ENCODE data around the gene SERPINH1.

Gene SERPINH1

GRCh38 chr11:75527938-75528735 is 33.9 kb upstream of the SERPINH1 start:
- TF ChIP-seq CTCF (IDR thresholded peaks at IDR 0.05; ENCODE audit: low read length) (no peak), EZH2 (optimal IDR thresholded peaks at IDR 0.05; ENCODE audit: low read depth, low read length) (no peak), EZH2phosphoT487 (IDR thresholded peaks at IDR 0.05; ENCODE audit: low read length) (no peak)
- no peaks in the 10 kb centered on the region for H4K20me1 ChIP-seq (ENCODE audit: insufficient read depth, low read length)

GRCh38 chr11:75530577-75530976 is 31.5 kb upstream of the SERPINH1 start:
- no peak overlapping the region for H2AFZ ChIP-seq (ENCODE audit: low read length)
- H3K27ac ChIP-seq (ENCODE audit: low read length), result no peak overlapping the region
- H3K4me2 ChIP-seq (ENCODE audit: low read depth, low read length), result no peak overlapping the region
- H3K9me3 ChIP-seq (replicated peaks; ENCODE audit: insufficient read depth, low read length), result no peaks in the 10 kb centered on the region
- no peaks in the 10 kb centered on the region for H4K20me1 ChIP-seq (ENCODE audit: insufficient read depth, low read length)
- H3F3A ChIP-seq (ENCODE audit: insufficient read depth, low read length), result no peaks in the 10 kb centered on the region
- H3K36me3 ChIP-seq (replicated peaks; ENCODE audit: insufficient read depth, low read length), result no peaks in the 10 kb centered on the region
- H3K79me2 ChIP-seq (ENCODE audit: low read length), result no peaks in the 10 kb centered on the region
- DNase-seq, result no peak
- no peaks in the 10 kb centered on the region for H3K4me1 ChIP-seq (ENCODE audit: low read length)
- H3K9ac ChIP-seq (ENCODE audit: low read length), result no peak overlapping the region
- TF ChIP-seq CTCF (IDR thresholded peaks at IDR 0.05; ENCODE audit: low read length) (no peak), EZH2 (optimal IDR thresholded peaks at IDR 0.05; ENCODE audit: low read depth, low read length) (no peak), EZH2phosphoT487 (IDR thresholded peaks at IDR 0.05; ENCODE audit: low read length) (no peak)
- H3K9me2 ChIP-seq (replicated peaks; ENCODE audit: insufficient read depth, low read length), result no peaks in the 10 kb centered on the region
- H3K4me3 ChIP-seq (ENCODE audit: low read length), result no peak overlapping the region
- H3K27me3 ChIP-seq (replicated peaks; ENCODE audit: insufficient read depth, low read length), result peaks cover 49% of the 10 kb centered on the region

More at GRCh38 chr11:75527938-75528735, 33.9 kb upstream of the SERPINH1 start:
- Histone ChIP-seq H3K4me1 (ENCODE audit: low read length) (no peaks in the 10 kb centered on the region), H3K27me3 (replicated peaks; ENCODE audit: insufficient read depth, low read length) (peaks cover 71% of the 10 kb centered on the region), H3K36me3 (replicated peaks; ENCODE audit: insufficient read depth, low read length) (no peaks in the 10 kb centered on the region), H3K9ac (ENCODE audit: low read length) (no peak overlapping the region), H3K79me2 (ENCODE audit: low read length) (no peaks in the 10 kb centered on the region), H2AFZ (ENCODE audit: low read length) (no peak overlapping the region), H3K9me2 (replicated peaks; ENCODE audit: insufficient read depth, low read length) (no peaks in the 10 kb centered on the region), H3K4me3 (ENCODE audit: low read length) (no peak overlapping the region), H3K4me2 (ENCODE audit: low read depth, low read length) (no peak overlapping the region), H3K27ac (ENCODE audit: low read length) (no peak overlapping the region), H3K9me3 (replicated peaks; ENCODE audit: insufficient read depth, low read length) (no peaks in the 10 kb centered on the region), H3F3A (ENCODE audit: insufficient read depth, low read length) (no peaks in the 10 kb centered on the region)
- no peak for DNase-seq

GRCh38 chr11:75531325-75531724 is 30.7 kb upstream of the SERPINH1 start:
- TF ChIP-seq EZH2phosphoT487 (IDR thresholded peaks at IDR 0.05; ENCODE audit: low read length) (no peak), EZH2 (optimal IDR thresholded peaks at IDR 0.05; ENCODE audit: low read depth, low read length) (no peak), CTCF (IDR thresholded peaks at IDR 0.05; ENCODE audit: low read length) (no peak)

More at GRCh38 chr11:75531325-75531724, 30.7 kb upstream of the SERPINH1 start:
- Histone ChIP-seq H3K27ac (ENCODE audit: low read length) (no peak overlapping the region), H3K9me3 (replicated peaks; ENCODE audit: insufficient read depth, low read length) (no peaks in the 10 kb centered on the region), H3K36me3 (replicated peaks; ENCODE audit: insufficient read depth, low read length) (no peaks in the 10 kb centered on the region), H3K4me1 (ENCODE audit: low read length) (no peaks in the 10 kb centered on the region), H3K27me3 (replicated peaks; ENCODE audit: insufficient read depth, low read length) (peaks cover 45% of the 10 kb centered on the region), H3K4me2 (ENCODE audit: low read depth, low read length) (no peak overlapping the region), H4K20me1 (ENCODE audit: insufficient read depth, low read length) (no peaks in the 10 kb centered on the region), H3K9me2 (replicated peaks; ENCODE audit: insufficient read depth, low read length) (no peaks in the 10 kb centered on the region), H2AFZ (ENCODE audit: low read length) (no peak overlapping the region), H3F3A (ENCODE audit: insufficient read depth, low read length) (no peaks in the 10 kb centered on the region), H3K4me3 (ENCODE audit: low read length) (no peak overlapping the region), H3K9ac (ENCODE audit: low read length) (no peak overlapping the region), H3K79me2 (ENCODE audit: low read length) (no peaks in the 10 kb centered on the region)
- DNase-seq, result no peak

All from MM.1S (cell line).